Iris pigment epithelial cell (primary cell): Measurements from ENCODE around the gene RNU5B-1.

Experiments used
- DNase-seq: peaks from one replicate; pipeline ENCODE4 v3.0.0-alpha.2; 2011; ENCODE audit warnings: low read depth

Gene RNU5B-1

GRCh38 chr15:65304381-65305149 lies at the start of gene RNU5B-1:
RNU5B-1 (plus strand) TSS chr15:65304677.
- DNase-seq: peak; percentile 96

- no peak for DNase-seq
Measured at GRCh38 chr15:65254758-65255157, 49.7 kb upstream of the RNU5B-1 start.

- no peak for DNase-seq
Measured at GRCh38 chr15:65255486-65256140, 48.9 kb upstream of the RNU5B-1 start.

GRCh38 chr15:65258375-65259262 lies 45.9 kb upstream of the RNU5B-1 start:
- DNase-seq: no peak

- no peak for DNase-seq
Measured at GRCh38 chr15:65259367-65259797, 45.1 kb upstream of the RNU5B-1 start.

GRCh38 chr15:65260968-65261367 lies 43.5 kb upstream of the RNU5B-1 start:
- no peak for DNase-seq

GRCh38 chr15:65263313-65263712 lies 41.2 kb upstream of the RNU5B-1 start:
- peak; percentile 49 for DNase-seq

GRCh38 chr15:65264863-65265430 lies 39.5 kb upstream of the RNU5B-1 start:
- no peak for DNase-seq

- no peak for DNase-seq
Measured at GRCh38 chr15:65266469-65266868, 38.0 kb upstream of the RNU5B-1 start.

GRCh38 chr15:65268411-65268810 lies 36.1 kb upstream of the RNU5B-1 start:
- DNase-seq: no peak

GRCh38 chr15:65270811-65271545 lies 33.5 kb upstream of the RNU5B-1 start:
- DNase-seq: peak; percentile 87

GRCh38 chr15:65275104-65275727 lies 29.3 kb upstream of the RNU5B-1 start:
- no peak for DNase-seq

GRCh38 chr15:65275728-65276126 lies 28.8 kb upstream of the RNU5B-1 start:
- DNase-seq: peak; percentile 45

GRCh38 chr15:65277015-65277414 lies 27.5 kb upstream of the RNU5B-1 start:
- DNase-seq: no peak

GRCh38 chr15:65278480-65278879 lies 26.0 kb upstream of the RNU5B-1 start:
- DNase-seq: no peak

- DNase-seq: peak; percentile 46
Measured at GRCh38 chr15:65285291-65286068, 19.0 kb upstream of the RNU5B-1 start.

- DNase-seq: peak; percentile 24
Measured at GRCh38 chr15:65286069-65286703, 18.3 kb upstream of the RNU5B-1 start.

- peak; percentile 86 for DNase-seq
Measured at GRCh38 chr15:65286704-65287519, 17.6 kb upstream of the RNU5B-1 start, which contains the start of gene PARP16. PARP16 (minus strand) TSS chr15:65286883; CDS start chr15:65286426, 457 bp downstream.

GRCh38 chr15:65287520-65287855 lies 17.0 kb upstream of the RNU5B-1 start:
- DNase-seq: no peak
